Right lobe of liver (tissue), 4 donors: ENCODE measurements around the gene AIP.

Experiments used
- POLR2A ChIP-seq: fragments of 450-650 bp; IDR thresholded peaks from one replicate; pipeline ENCODE4 v1.6.1; 2017; ENCODE audit warnings: antibody characterized with exemption, mild to moderate bottlenecking
- TF ChIP-seq, protein P1 (sequence below), 4 donors: fragments of 200-600 bp in 3 of 4; fragments of 450-650 bp in 1 of 4; IDR thresholded peaks; one replicate each; pipeline versions ENCODE4 v1.5.1 to v1.8.0; 2016 to 2022; ENCODE audit warnings: antibody characterized with exemption in 4 of 4, mild to moderate bottlenecking in 2 of 4
- donor health status: DM: no; HTN: no; CAD: no.
- donor health status: DM: no; HTN: no; CAD: no.
- donor health status: DM: no; HTN: yes; CAD: no.

DNA sequence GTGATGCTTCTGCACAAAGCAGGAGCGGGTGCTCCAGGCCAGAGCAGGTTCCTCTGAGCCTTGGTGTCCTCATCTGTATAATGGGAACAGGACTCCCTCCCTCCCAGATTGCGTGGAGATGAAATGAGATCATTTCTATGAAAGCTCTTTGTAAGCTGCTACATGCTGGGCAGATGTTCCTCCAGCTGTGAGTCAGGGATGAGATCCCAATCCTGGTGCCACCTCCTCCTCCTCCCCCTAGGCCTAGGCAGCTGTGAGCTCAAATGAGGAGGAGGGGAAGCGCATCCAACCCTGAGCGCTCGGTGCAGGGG lies 47.4 kb downstream of the AIP start:
- TF ChIP-seq POLR2A, result no peak
- TF ChIP-seq, protein P1, sequence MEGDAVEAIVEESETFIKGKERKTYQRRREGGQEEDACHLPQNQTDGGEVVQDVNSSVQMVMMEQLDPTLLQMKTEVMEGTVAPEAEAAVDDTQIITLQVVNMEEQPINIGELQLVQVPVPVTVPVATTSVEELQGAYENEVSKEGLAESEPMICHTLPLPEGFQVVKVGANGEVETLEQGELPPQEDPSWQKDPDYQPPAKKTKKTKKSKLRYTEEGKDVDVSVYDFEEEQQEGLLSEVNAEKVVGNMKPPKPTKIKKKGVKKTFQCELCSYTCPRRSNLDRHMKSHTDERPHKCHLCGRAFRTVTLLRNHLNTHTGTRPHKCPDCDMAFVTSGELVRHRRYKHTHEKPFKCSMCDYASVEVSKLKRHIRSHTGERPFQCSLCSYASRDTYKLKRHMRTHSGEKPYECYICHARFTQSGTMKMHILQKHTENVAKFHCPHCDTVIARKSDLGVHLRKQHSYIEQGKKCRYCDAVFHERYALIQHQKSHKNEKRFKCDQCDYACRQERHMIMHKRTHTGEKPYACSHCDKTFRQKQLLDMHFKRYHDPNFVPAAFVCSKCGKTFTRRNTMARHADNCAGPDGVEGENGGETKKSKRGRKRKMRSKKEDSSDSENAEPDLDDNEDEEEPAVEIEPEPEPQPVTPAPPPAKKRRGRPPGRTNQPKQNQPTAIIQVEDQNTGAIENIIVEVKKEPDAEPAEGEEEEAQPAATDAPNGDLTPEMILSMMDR (IDR thresholded peaks at IDR 0.05), result no peak
